K562 (cell line): ENCODE results near the gene EXOC3L1. TPM values are rescaled to one million over a fixed set of nuclear protein-coding genes. Genes with fewer than 3 reads are reported as not detected.
A peak's percentile ranks its signal among the peaks of the same experiment; 100 is the strongest.

Experiments
- CBFA2T2 ChIP-seq: fragments of 450-650 bp; conservative IDR thresholded peaks from 2 replicates; pipeline ENCODE4 v1.6.1; 2017; ENCODE audit warnings: mild to moderate bottlenecking
- GATA2 ChIP-seq: sonication (generic); formaldehyde crosslinking; IDR thresholded peaks from 2 replicates; pipeline ENCODE4 v1.4.0; 2020; ENCODE audit warnings: mild to moderate bottlenecking, missing genetic modification reagents
- KDM4B ChIP-seq, 2 experiments: fragments of 450-650 bp in 1 of 2; sonication (generic) in 1 of 2; IDR thresholded peaks; 2 replicates each; pipeline ENCODE4 v1.6.1; 2016 to 2017; ENCODE audit warnings: borderline replicate concordance in 2 of 2, antibody characterized with exemption in 1 of 2, low read depth in 1 of 2, mild to moderate bottlenecking in 1 of 2
- MEF2A ChIP-seq: IDR thresholded peaks from 2 replicates; pipeline ENCODE4 v1.6.1; 2011; ENCODE audit warnings: low read depth, mild to moderate bottlenecking, low read length, moderate library complexity; ENCODE audit not compliant: control insufficient read depth
- SRF ChIP-seq, 2 experiments: fragments of 250-450, 450-650 bp in 1 of 2; sonication (Bioruptor Pico) in 1 of 2; sonication (generic) in 1 of 2; formaldehyde crosslinking; IDR thresholded peaks; 2 replicates each; pipeline versions ENCODE4 v1.5.0 to v1.5.1; 2020 to 2022; ENCODE audit warnings: mild to moderate bottlenecking in 1 of 2, missing genetic modification reagents in 1 of 2
- WHSC1 ChIP-seq: IDR thresholded peaks from one replicate; pipeline ENCODE4 v1.6.1; 2012; ENCODE audit warnings: low read length, control low read depth, inconsistent platforms
- ZNF766 ChIP-seq: fragments of 200-800 bp; sonication (Bioruptor generic); conservative IDR thresholded peaks from 2 replicates; pipeline ENCODE4 v1.6.1; 2016; ENCODE audit warnings: missing genetic modification characterization, missing compliant biosample characterization
- polyA plus RNA-seq, 8 experiments: library from polyadenylated mRNA; depleted of rRNA in 4 of 8; stranded (reverse) in 5 of 8; unstranded in 3 of 8; fragments of >200 nt; fragmentation: Nextera tagmentation in 2 of 8; fragmentation: Illumina TruSeq in 1 of 8; extraction: Ambion mirVana in 2 of 8; extraction: Trizol in 1 of 8; gene quantifications; 2 replicates each; pipeline versions ENCODE4 v1.2.1 to v1.2.3, GENCODE V29; 2011 to 2014; ENCODE audit warnings: inconsistent platforms in 1 of 8, missing spikeins in 1 of 8
- total RNA-seq, 7 experiments: library from RNA; depleted of rRNA in 6 of 7; stranded (reverse); fragments of >200 nt in 6 of 7; fragmentation: Illumina TruSeq in 2 of 7; extraction: Trizol in 2 of 7; gene quantifications; 2 replicates each; pipeline versions ENCODE4 v1.2.1 to v1.2.3, GENCODE V29; 2011 to 2021; ENCODE audit warnings: low replicate concordance in 1 of 7
- TF ChIP-seq, protein P1 (sequence below), 2 experiments: fragments of 450-650 bp in 1 of 2; sonication (generic) in 1 of 2; formaldehyde crosslinking in 1 of 2; IDR thresholded peaks; 2 replicates each; pipeline versions ENCODE4 v1.7.1 to v1.9.0; 2016 to 2022; ENCODE audit warnings: inconsistent platforms in 1 of 2, mild to moderate bottlenecking in 1 of 2, missing genetic modification reagents in 1 of 2
- TF ChIP-seq, protein P2 (sequence below): IDR thresholded peaks from 2 replicates; pipeline ENCODE4 v1.6.1; 2014; ENCODE audit warnings: antibody characterized with exemption
- TF ChIP-seq, protein P3 (sequence below), 2 experiments: fragments of 450-650 bp; IDR thresholded peaks; 2 replicates each; pipeline ENCODE4 v1.6.1; 2018; ENCODE audit warnings: mild to moderate bottlenecking in 2 of 2, low read depth in 1 of 2; ENCODE audit not compliant: partially characterized antibody in 2 of 2

EXOC3L1 gene
- total and polyA plus RNA-seq, 9 of the 15 experiments (the other 6 are each of a cell fraction or from before 2014, with no cell fraction given): 0.08 TPM; not detected in 8

DNA sequence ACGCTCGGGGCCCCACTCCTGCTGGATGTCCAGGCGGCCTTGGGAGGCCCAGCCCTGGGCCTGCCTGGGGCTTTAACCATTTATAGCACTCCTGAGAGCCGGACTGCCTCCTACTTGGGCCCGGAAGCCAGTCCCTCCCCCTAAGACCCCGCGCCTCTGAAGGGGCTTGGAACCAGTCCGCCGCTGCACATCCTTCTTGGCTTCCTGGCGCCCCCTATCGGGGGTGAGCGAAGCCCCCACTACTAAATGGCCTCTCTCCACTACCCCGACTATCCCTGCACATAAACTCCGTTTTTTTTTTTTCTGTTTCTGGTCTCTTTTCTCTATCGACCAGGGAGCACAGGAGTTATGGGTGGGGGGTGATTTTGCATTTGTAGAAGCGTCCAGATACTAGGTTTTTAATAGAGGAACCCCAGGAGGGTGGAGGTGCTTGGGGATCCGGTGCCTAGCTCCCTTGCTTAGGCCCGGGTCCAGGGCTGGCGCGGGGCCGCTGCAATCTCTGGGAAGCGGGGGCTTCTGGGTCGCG is 20.2 kb downstream of the EXOC3L1 start (continued):
- TF ChIP-seq, protein P1, sequence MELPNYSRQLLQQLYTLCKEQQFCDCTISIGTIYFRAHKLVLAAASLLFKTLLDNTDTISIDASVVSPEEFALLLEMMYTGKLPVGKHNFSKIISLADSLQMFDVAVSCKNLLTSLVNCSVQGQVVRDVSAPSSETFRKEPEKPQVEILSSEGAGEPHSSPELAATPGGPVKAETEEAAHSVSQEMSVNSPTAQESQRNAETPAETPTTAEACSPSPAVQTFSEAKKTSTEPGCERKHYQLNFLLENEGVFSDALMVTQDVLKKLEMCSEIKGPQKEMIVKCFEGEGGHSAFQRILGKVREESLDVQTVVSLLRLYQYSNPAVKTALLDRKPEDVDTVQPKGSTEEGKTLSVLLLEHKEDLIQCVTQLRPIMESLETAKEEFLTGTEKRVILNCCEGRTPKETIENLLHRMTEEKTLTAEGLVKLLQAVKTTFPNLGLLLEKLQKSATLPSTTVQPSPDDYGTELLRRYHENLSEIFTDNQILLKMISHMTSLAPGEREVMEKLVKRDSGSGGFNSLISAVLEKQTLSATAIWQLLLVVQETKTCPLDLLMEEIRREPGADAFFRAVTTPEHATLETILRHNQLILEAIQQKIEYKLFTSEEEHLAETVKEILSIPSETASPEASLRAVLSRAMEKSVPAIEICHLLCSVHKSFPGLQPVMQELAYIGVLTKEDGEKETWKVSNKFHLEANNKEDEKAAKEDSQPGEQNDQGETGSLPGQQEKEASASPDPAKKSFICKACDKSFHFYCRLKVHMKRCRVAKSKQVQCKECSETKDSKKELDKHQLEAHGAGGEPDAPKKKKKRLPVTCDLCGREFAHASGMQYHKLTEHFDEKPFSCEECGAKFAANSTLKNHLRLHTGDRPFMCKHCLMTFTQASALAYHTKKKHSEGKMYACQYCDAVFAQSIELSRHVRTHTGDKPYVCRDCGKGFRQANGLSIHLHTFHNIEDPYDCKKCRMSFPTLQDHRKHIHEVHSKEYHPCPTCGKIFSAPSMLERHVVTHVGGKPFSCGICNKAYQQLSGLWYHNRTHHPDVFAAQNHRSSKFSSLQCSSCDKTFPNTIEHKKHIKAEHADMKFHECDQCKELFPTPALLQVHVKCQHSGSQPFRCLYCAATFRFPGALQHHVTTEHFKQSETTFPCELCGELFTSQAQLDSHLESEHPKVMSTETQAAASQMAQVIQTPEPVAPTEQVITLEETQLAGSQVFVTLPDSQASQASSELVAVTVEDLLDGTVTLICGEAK (IDR thresholded peaks at IDR 0.05): no peak
- TF ChIP-seq, protein P1 (CRISPR knock-in tag; IDR thresholded peaks at IDR 0.05): no peak
- TF ChIP-seq CBFA2T2: no peak
- TF ChIP-seq, protein P2, sequence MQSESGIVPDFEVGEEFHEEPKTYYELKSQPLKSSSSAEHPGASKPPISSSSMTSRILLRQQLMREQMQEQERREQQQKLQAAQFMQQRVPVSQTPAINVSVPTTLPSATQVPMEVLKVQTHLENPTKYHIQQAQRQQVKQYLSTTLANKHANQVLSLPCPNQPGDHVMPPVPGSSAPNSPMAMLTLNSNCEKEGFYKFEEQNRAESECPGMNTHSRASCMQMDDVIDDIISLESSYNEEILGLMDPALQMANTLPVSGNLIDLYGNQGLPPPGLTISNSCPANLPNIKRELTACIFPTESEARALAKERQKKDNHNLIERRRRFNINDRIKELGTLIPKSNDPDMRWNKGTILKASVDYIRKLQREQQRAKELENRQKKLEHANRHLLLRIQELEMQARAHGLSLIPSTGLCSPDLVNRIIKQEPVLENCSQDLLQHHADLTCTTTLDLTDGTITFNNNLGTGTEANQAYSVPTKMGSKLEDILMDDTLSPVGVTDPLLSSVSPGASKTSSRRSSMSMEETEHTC: no peak
- TF ChIP-seq GATA2 (CRISPR knock-in tag): no peak
- no peak for TF ChIP-seq WHSC1
- TF ChIP-seq, protein P3, sequence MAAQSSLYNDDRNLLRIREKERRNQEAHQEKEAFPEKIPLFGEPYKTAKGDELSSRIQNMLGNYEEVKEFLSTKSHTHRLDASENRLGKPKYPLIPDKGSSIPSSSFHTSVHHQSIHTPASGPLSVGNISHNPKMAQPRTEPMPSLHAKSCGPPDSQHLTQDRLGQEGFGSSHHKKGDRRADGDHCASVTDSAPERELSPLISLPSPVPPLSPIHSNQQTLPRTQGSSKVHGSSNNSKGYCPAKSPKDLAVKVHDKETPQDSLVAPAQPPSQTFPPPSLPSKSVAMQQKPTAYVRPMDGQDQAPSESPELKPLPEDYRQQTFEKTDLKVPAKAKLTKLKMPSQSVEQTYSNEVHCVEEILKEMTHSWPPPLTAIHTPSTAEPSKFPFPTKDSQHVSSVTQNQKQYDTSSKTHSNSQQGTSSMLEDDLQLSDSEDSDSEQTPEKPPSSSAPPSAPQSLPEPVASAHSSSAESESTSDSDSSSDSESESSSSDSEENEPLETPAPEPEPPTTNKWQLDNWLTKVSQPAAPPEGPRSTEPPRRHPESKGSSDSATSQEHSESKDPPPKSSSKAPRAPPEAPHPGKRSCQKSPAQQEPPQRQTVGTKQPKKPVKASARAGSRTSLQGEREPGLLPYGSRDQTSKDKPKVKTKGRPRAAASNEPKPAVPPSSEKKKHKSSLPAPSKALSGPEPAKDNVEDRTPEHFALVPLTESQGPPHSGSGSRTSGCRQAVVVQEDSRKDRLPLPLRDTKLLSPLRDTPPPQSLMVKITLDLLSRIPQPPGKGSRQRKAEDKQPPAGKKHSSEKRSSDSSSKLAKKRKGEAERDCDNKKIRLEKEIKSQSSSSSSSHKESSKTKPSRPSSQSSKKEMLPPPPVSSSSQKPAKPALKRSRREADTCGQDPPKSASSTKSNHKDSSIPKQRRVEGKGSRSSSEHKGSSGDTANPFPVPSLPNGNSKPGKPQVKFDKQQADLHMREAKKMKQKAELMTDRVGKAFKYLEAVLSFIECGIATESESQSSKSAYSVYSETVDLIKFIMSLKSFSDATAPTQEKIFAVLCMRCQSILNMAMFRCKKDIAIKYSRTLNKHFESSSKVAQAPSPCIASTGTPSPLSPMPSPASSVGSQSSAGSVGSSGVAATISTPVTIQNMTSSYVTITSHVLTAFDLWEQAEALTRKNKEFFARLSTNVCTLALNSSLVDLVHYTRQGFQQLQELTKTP (IDR thresholded peaks at IDR 0.05; ENCODE audit: low read depth in 1 of 2, partially characterized antibody in 2 of 2): peak in 1 of 2 experiments; percentile 27
- no peak; the same call in 1 of the 2 replicates for TF ChIP-seq ZNF766 (CRISPR knock-in tag)
- no peak for TF ChIP-seq KDM4B (IDR thresholded peaks at IDR 0.05; ENCODE audit: borderline replicate concordance in 2 of 2, low read depth in 1 of 2)
- TF ChIP-seq MEF2A: no peak
- TF ChIP-seq SRF (CRISPR knock-in tag; IDR thresholded peaks at IDR 0.05): peak in 1 of 2 experiments; percentile 44; a peak in 1 of 4 replicates
